Measurements from ENCODE around the gene CNIH3. TPM values are rescaled to one million over a fixed set of nuclear protein-coding genes. Genes with fewer than 3 reads are reported as not detected.

The CNIH3 gene
- polyA plus RNA-seq, 6 donors from 2014 or later, result 0.97 to 4.0 (median 1.8) TPM; not detected in 1

DNA sequence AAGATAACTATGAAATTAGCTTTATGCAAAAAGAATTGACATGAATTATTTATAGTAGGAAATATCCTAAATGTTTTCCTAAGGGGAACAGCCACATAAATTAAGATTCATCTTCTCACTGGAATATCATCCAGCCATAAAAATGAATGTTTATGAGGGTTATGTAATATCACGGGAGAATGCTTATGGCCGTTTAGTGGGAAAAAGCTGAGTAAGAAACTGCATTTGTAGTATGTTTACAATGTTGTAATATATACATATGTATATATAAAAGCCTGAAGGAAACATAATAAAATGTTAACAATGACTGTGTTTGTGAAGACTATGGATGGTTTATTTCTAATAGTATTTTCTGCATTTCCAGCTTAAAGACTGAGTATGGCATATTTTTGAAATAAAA lies 161.1 kb downstream of the CNIH3 start:
- Mint-ChIP-seq H3K36me3 (no peaks in the 10 kb centered on the region), H3K9me3 (no peaks in the 10 kb centered on the region), H3K4me1 (no peaks in the 10 kb centered on the region), H3K27me3 (peaks cover 5 to 11% (median 5%) of the 10 kb centered on the region in 3 donors), H3K27ac (no peak overlapping the region), H3K4me3 (no peak overlapping the region)
- DNase-seq (no peak), ATAC-seq (ENCODE audit: low read depth in 2 of 2) (no peak)

DNA sequence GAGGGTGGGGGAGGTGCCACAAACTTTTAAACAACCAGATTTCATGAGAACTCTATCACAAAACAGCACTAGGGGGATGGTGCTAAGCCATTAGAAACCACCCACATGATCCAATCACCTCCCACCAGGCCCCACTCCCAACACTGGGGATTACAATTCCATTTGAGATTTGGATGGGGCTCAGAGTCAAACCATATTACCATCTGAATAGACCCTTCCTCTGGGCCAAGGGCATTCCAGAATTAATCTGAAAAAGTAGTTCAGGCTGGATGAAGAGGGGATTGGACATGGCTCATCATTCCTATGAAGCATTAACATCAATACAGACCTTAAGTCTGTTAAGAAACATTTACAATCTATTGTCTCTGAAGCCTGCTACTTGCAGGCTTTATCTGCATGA lies 163.4 kb downstream of the CNIH3 start:
- H3K36me3 Mint-ChIP-seq, result no peaks in the 10 kb centered on the region

DNA sequence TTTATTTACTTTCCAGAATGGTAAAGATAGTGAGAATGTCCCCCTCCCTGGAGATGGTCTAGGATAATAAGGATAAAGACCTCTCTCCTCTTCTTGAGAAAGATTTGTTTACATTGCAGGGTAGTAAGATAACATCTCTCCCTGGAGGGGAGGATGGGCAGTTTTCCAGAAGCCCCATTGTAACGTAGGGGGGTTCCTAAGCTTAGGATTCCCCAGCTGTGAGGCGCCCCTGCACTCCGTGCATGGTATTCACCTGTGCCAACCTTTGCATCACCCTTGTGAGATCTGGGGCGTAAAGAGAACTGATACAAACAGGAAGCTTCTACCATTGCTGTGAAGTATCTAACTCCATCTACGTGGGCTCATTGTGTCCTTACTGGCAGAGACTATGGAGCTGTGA lies 164.6 kb downstream of the CNIH3 start:
- Mint-ChIP-seq H3K27ac (no peak overlapping the region), H3K9me3 (peaks cover 0 to 2% (median 0%) of the 10 kb centered on the region in 7 donors), H3K36me3 (no peaks in the 10 kb centered on the region), H3K4me1 (peaks cover 9 to 14% (median 14%) of the 10 kb centered on the region in 3 donors), H3K27me3 (no peaks in the 10 kb centered on the region), H3K4me3 (no peak overlapping the region)
- ATAC-seq (ENCODE audit: low read depth in 2 of 2) (no peak), DNase-seq (no peak)

More for the DNA sequence above, 163.4 kb downstream of the CNIH3 start:
- H3K4me3 Mint-ChIP-seq, result no peak overlapping the region
- no peak for ATAC-seq (ENCODE audit: low read depth in 2 of 2)
- H3K27me3 Mint-ChIP-seq, result peaks cover 0 to under 1% (median 0%) of the 10 kb centered on the region in 3 donors
- no peak overlapping the region for H3K27ac Mint-ChIP-seq
- peaks cover 0 to 2% (median 0%) of the 10 kb centered on the region in 7 donors for H3K9me3 Mint-ChIP-seq
- DNase-seq, result no peak
- peaks cover 7 to 14% (median 14%) of the 10 kb centered on the region in 3 donors for H3K4me1 Mint-ChIP-seq

DNA sequence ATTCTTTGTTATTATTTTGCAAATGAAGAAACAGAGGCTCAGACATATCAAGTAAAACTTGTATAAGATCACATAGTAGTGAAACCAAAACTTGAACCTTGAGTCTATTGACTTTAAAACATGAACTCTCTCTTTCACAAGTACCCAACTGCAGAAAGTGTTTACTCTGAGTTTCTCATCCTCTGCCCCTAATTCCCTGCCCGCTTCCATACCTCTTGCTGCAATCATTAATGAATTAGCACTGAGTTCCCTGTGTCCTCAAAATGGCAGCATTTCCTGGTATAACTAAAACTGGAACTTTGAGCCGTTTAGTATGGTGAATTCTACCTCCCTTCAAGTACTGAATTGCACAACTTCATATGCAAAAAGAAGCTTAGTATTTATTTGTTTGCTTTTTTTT lies 165.7 kb downstream of the CNIH3 start:
- ATAC-seq (ENCODE audit: low read depth in 2 of 2) (no peak), DNase-seq (no peak)
- no peak overlapping the region for H3K4me3 Mint-ChIP-seq
- no peak overlapping the region for H3K27ac Mint-ChIP-seq
- peaks cover 9 to 14% (median 14%) of the 10 kb centered on the region in 3 donors for H3K4me1 Mint-ChIP-seq
- no peaks in the 10 kb centered on the region for H3K27me3 Mint-ChIP-seq
- H3K9me3 Mint-ChIP-seq, result peaks cover 0 to 4% (median 0%) of the 10 kb centered on the region in 7 donors
- no peaks in the 10 kb centered on the region for H3K36me3 Mint-ChIP-seq

DNA sequence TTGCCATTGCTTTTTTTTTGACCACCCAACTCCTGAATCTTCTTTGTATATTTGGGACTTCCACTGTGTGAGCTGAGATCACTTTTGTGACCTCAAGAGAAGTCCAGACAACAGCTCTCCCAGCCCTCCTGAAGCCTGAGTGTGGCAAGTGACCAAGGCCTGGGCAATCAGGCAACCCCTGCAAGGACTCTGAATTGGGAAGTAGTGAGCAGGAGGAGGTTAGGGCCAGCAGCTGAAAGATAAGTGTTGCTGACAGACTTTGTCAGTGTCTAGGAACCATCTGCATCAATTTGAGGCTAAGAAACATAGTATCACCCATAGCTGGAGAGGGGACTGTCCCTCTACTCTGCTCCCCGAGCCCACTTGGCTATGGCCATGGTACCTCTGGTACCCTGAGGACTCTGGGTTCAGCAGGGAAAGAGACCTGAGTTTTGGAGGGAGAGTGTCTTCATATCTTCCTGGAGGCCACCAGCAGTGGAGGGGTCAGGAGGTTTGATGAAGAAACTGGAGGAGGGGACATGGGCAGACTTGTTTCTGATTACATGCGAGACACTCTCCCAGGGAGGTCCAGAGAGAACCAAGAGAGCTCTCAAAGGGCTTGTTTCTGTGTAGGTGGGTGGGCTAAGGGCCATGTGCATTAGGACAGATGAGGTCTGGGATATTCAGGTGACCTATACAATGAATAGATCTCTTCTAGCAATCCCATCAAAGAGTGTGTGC lies 166.3 kb downstream of the CNIH3 start:
- H3K27me3 Mint-ChIP-seq, result no peaks in the 10 kb centered on the region
- H3K27ac Mint-ChIP-seq, result no peak overlapping the region
- peak overlapping the region in 1 of 8 donors; percentile 18 for H3K4me3 Mint-ChIP-seq
- H3K9me3 Mint-ChIP-seq, result peaks cover 0 to 7% (median 1%) of the 10 kb centered on the region in 7 donors
- H3K36me3 Mint-ChIP-seq, result no peaks in the 10 kb centered on the region
- H3K4me1 Mint-ChIP-seq, result peaks cover 9 to 14% (median 14%) of the 10 kb centered on the region in 3 donors
- ATAC-seq (ENCODE audit: low read depth in 2 of 2) (no peak), DNase-seq (no peak)

DNA sequence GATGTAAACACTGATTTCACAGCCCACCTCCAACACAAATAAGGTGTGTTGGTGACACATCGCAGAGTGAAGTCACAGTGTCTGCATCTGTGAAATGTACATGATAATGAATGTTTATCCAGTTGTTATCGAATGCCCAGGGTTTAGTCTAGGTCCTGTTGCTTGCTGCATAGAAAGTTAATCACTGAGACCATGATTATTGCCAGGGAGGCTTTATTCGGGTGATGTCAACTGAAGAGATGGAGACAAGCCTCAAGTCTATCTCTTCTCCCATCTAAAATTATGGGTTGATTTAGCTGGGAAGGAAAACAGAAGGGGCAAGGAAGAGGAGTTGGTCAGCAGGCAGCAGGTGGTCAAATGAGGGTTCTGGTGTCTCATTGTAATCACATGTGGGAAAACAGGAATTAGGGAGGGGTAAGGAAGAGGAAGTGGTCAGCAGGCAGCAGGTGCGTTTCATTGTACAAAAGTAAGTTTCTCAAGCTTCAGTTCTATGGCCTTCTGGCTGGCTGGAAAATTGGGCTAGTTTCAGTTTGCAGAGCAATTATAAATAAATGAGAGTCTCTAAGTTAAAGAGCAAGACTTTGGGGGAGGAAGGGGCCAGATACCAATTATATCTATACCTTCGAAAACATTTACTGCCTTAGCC lies 167.0 kb downstream of the CNIH3 start:
- ATAC-seq (ENCODE audit: low read depth in 2 of 2), result no peak
- no peaks in the 10 kb centered on the region for H3K36me3 Mint-ChIP-seq
- DNase-seq, result no peak
- peak overlapping the region in 3 of 6 donors; percentile 10 to 83 (median 40) for H3K27ac Mint-ChIP-seq
- peaks cover 0 to 7% (median 1%) of the 10 kb centered on the region in 7 donors for H3K9me3 Mint-ChIP-seq
- no peaks in the 10 kb centered on the region for H3K27me3 Mint-ChIP-seq
- H3K4me1 Mint-ChIP-seq, result peaks cover 9 to 14% (median 14%) of the 10 kb centered on the region in 3 donors
- H3K4me3 Mint-ChIP-seq, result peak overlapping the region in 1 of 8 donors; percentile 55

DNA sequence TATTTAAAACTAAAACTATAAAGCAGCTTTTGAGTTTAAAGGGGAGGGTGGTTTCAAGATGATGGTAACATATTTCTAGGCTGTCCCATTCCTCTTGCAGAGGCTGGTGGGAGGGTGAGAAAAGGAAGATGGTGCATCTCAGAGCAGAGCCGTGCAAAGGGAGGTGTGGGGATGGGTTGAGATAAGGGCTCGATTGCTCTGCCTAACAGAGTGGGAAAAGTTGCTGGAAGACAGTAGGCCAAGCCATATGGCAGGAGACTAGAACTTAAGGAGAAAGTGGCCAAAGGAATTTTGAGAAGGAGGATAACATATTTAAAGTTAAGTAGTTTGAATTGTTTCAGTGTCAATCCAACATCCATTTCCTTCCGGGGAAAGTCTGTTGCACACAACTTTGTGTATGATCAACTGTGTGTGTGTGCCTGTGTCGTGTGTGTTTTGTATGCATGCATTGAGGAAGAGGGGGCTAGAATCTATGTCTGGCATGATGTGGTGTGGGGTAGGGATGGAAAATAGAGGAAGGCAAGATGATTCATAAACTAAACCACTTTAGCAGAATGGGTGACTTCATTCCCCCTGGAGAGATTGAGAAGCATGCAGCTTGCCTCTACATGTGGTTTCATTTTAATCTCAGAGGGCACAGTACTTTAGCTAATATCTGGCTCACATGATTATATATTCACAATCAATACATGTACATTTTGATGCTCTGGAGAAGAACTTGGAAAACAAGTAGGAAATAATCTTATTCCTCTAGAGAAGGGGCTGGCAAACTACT lies 168.3 kb downstream of the CNIH3 start:
- H3K4me1 Mint-ChIP-seq, result peaks cover 9 to 14% (median 14%) of the 10 kb centered on the region in 3 donors
- peaks cover 0 to 7% (median 3%) of the 10 kb centered on the region in 7 donors for H3K9me3 Mint-ChIP-seq
- H3K36me3 Mint-ChIP-seq, result no peaks in the 10 kb centered on the region
- ATAC-seq (ENCODE audit: low read depth in 2 of 2) (no peak), DNase-seq (no peak)
- no peaks in the 10 kb centered on the region for H3K27me3 Mint-ChIP-seq
- no peak overlapping the region for H3K27ac Mint-ChIP-seq
- no peak overlapping the region for H3K4me3 Mint-ChIP-seq

DNA sequence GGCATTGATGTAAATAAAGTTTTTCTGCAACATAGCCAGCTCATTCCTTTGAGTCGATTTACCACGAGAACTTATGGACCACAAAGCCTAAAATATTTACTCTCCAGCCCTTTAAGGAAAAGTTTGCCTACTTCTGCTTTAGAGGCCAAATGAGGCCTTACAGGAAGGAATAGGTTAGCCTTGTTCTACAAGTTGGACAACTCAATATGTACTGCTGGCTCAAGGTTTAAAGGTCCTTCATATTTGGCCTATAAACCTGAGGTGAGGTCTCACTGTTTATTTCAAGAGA lies 168.9 kb downstream of the CNIH3 start:
- no peak for ATAC-seq (ENCODE audit: low read depth in 2 of 2)
- no peak for DNase-seq
- Mint-ChIP-seq H3K4me3 (no peak overlapping the region), H3K36me3 (no peaks in the 10 kb centered on the region), H3K4me1 (peaks cover 9 to 14% (median 14%) of the 10 kb centered on the region in 3 donors), H3K27ac (no peak overlapping the region), H3K9me3 (peaks cover 0 to 7% (median 3%) of the 10 kb centered on the region in 7 donors), H3K27me3 (no peaks in the 10 kb centered on the region)

DNA sequence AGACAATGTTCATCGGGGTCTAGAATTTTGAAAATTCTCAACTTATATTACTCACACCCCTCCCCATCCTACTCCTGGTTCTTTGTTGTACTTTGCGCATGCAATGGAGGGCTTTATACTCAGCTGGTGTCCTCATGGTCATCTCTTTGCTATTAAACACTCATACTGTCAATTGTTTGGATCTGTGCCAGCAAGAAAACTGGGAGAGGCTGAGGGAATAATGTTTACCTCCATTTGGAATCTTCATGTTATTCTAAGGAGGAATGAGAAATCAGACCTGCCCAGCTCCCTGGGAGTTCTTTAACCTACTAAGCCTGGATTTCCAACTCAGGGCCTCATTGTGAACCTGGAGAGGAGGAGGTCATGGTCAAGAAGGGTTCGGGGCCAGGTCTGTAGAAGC lies 169.5 kb downstream of the CNIH3 start:
- Mint-ChIP-seq H3K36me3 (no peaks in the 10 kb centered on the region), H3K27me3 (no peaks in the 10 kb centered on the region), H3K27ac (no peak overlapping the region), H3K4me3 (no peak overlapping the region), H3K4me1 (peaks cover 9 to 14% (median 14%) of the 10 kb centered on the region in 3 donors), H3K9me3 (peaks cover 0 to 7% (median 3%) of the 10 kb centered on the region in 7 donors)
- ATAC-seq (ENCODE audit: low read depth in 2 of 2) (no peak), DNase-seq (no peak)

DNA sequence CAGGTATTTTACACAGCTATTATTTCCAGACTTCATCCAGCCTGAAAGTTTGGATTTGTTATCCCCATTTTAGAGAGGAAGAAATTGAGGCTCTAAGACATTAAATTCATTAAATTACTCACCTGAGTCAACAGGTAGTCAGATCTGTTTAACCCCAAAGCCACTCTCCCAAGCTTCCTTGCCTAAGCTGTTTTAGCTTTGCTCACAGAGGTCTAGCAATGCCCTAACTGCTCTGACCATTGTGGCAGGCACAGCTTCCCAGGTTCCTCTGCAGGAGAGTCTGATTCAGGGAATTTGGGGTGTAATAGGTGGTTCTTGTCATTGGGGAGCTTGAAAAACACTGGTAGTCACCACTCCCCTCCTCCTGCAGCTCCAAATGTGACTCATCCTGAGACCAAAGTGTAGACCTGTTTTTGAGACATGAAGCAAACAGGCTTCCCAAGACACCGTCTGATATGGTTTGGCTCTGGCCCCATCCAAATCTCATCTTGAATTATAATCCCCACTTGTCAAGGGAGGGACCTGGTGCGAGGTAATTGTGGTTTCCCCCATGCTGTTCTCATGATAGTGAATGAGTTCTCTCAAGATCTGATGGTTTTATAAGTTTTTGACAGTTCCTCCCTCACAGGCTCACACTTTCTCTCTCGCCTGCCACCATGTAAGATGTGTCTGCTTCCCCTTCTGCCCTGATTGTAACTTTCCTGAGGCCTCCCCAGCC lies 170.6 kb downstream of the CNIH3 start:
- Mint-ChIP-seq H3K27me3 (peaks cover 0 to 5% (median 0%) of the 10 kb centered on the region in 3 donors), H3K36me3 (no peaks in the 10 kb centered on the region), H3K4me1 (peaks cover 9 to 14% (median 14%) of the 10 kb centered on the region in 3 donors), H3K27ac (no peak overlapping the region), H3K9me3 (peaks cover 0 to 7% (median 3%) of the 10 kb centered on the region in 7 donors), H3K4me3 (no peak overlapping the region)
- DNase-seq (no peak), ATAC-seq (ENCODE audit: low read depth in 2 of 2) (no peak)

DNA sequence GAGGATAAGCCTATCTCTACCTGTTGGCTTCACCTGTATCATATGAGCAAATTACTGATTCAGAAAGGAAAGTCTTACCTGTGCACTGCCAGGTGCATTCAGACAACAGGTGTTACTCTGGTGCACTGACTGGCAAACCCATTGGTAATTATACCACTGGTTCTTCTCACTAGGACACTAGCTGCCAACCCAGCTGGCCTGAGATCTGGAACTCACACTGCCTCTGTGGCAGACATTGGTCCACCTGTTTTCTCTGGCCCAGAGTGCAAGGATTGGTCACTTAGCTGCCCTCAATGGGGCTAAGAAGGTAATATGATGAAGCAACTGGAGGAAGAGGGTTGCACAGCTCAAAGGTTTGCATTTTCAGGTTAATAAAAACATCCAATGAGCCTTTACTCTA lies 173.2 kb downstream of the CNIH3 start:
- DNase-seq (no peak), ATAC-seq (ENCODE audit: low read depth in 2 of 2) (no peak)
- Mint-ChIP-seq H3K4me1 (peaks cover 0 to 4% (median under 1%) of the 10 kb centered on the region in 3 donors), H3K27me3 (peaks cover 0 to 5% (median 0%) of the 10 kb centered on the region in 3 donors), H3K4me3 (no peak overlapping the region), H3K27ac (no peak overlapping the region), H3K9me3 (peaks cover 0 to 5% (median 3%) of the 10 kb centered on the region in 7 donors), H3K36me3 (no peaks in the 10 kb centered on the region)

All from naive B cell (primary cell).